COLO668 (cell line): ENCODE results near the gene PLPP3.

ENCODE experiments used
- DNase-seq: peaks from one replicate; lab custom pipeline; 2025; ENCODE audit not compliant: unreplicated experiment; lab: John Stamatoyannopoulos, UW

The PLPP3 gene

DNA sequence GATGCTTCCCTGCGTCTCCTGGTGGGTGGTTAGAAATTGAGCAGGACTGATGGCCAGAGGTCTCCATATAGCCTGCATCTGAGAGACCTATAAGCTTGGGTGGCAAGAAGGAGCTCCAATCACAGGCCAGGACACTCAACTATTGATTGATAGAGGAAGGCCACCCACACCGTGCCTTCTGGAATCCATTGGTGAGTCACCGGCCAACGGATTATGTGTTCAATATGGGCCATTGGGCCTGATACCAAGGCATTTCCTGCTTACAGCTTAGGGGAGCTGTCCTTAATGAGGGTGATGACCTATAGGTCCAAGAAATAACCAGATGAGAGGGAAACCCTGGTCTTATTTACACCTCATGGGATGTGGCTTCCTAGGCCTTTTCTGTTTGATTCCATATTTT lies 115.1 kb downstream of the PLPP3 start:
- no peak for DNase-seq

DNA sequence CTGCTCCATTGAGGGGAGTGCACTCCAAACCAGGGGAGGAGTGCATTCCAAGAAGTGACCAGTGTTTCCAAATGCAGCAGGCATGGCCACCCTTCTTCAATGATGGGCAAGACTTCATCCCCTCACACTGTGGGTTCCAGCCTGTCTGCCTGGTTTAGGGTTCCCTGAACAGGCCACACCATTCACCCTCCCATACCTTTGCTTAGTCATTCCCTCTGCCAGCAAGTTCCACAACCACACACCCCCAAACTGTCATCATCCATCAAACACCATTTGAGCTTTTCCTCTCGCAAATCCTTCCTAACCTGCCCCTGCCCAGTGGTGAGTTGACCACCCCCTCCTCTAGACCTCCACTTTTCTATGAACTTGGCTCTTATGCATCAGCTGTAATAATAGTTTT lies 116.0 kb downstream of the PLPP3 start:
- DNase-seq = no peak

DNA sequence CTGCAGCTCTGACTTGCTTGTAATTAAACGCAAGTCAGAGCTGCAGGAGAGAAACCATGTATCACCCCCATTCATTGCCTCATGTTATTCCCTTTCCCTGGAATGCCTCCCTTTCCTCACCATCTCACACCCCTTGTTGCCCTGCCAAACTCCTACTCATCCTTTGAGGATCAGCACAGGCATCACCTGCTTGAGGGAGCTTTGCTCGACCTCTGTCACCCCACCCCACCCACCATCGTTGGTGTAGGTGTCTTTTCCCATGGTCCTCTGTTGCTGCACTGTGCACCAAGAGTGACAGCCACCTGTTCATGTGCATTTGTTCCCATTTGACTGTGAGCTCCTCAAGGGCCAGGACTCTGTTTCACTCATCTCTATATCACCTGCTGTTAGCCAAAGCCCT lies 117.2 kb downstream of the PLPP3 start:
- no peak for DNase-seq

DNA sequence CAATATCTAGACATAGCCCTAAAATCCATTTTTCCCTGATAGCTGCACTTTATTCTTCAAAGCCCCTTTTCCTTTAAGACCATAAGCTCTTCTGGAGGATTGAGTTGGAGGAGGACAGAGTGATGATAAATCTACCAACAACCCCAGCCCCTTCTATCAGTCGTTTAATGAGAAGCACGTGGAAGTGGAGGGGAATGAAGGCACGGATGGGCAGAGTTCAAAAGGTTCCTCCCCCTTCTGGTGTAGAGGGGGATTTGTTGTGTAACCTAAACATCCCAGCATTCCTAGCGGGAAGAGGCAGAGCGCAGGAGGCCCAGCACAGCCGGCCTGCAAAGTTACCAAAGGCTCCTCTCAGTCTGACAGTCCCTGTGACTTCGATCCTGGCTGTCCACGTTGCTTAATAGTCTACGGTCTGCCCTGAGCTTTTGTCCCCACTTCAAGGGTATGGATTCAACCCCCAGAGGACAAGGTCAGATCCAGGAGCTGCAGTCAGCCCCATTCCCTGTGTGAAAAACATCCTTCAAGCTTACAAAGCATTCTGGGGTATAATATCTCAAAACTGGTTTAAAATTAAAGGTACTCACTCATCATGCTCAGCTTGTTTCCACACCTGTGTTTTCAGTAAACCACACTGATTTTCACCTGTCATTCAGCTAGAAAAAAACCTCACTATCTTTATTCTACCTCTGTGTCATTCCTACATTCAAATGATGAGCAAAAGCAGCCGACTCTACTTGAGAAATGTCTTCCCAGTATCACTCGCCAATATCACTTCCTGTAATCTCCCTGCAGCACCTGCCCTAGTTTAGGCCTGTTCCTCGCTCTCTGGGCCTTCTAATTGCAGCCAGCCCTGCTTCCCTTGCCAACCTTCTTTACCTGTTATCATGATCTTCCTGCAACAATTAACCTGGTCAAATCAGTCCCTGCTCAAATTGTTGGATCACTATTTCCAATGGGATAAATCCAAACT lies 117.9 kb downstream of the PLPP3 start:
- DNase-seq = no peak

DNA sequence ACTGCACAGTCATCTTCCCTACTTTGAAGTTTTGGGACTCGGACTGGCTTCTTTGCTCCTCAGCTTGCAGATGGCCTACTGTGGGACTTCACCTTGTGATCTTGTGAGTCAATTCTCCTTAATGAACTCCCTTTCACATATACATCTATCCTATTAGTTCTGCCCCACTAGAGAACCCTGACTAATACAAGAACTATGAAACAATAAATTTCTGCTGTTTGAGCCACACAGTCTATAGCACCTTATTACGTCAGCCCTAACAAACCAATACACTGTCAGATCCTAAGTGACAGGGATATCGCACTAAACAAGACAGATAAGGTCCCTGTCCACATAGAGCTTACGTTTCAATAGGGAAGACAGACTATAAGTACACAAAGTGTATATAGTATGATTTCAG lies 120.1 kb downstream of the PLPP3 start:
- no peak for DNase-seq

DNA sequence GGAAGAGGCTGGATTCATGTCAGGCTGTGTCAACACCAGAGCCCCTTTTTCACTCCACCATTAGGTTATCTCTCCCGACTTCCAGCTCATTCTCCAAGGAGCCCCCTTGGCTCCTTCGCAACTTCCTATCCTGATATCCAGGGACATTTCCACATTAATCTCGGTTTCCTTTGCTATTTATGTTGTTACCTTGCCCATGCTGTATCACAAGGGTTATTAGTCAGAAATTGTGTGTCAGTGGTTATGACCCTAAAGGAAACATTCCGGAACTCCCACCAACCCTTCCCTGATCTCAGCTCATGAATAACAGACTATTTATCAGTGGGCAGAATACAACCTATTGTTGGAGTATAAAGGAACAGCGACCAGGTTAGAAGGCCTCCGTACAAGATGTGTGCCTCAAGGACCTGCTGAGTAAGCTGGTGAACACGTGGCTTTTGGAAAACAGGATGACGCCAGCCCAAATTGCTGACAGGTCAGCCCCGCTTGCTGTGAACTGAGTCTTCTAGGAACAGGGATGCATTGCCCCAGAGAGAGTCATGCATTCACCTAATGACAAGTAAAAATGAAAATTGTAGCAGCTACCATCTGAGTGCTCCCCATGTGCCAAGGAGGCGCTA lies 121.5 kb downstream of the PLPP3 start:
- no peak for DNase-seq

DNA sequence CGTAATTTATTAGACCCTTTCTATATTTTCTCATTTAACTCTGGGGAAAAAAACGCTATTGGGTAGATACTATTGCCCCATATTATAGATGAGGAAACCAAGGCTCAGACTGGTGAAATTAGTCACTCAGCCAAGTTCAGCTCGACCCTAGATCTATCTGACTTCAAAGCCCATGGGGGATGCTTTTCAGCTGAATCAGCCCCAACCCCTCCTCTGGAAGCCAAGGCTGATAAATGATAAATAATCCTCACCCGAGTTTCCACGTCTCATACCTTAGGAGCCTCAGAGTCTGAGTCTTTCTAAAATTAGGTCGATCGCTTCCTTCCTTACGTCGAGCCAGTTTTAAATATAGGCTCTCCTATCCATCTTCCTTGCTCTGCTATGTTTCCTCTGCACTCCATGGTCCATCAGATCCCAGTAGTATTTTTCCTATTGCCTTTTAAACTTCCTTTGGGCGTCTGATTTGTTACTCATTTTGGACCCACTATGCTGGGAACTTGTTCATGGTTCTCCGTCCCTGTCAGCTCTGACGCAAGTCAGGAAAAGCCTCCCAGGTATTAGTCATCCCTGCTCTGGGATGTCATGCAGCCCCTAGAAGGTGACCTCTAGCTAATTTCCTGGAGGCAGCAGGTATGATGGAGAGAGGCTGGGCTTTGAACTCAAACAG lies 122.8 kb downstream of the PLPP3 start:
- no peak for DNase-seq

DNA sequence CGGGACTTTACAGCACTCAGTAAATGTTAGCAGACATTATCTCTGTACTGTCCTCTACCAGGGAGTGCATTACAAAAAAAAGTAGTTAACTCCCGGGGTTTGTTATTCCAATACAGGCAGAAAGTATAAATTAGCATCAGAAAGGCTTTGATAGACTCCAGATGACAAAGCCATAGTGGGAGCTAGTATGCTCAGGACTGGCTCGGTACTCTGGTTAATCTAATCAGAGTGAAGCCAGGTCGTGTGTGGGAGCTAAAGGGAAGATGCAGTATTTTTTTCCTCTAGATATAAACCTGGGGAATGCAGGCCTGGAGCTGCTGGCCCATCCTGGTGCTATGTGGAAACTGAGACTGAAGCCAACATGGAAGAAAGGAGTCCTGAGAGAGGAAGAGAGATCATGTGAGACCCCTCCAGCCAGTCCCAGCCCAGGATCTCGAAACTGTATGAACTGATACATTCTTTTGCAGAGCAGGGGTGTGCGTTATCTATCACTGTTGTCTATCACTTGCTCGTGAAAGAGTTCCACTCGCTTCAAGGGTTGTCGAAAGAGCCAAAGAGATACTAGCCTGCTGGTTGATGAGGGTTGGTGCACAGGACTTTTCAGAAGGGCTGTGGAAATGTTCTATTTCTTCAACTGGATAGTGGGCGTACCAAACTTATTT lies 125.8 kb downstream of the PLPP3 start:
- no peak for DNase-seq

DNA sequence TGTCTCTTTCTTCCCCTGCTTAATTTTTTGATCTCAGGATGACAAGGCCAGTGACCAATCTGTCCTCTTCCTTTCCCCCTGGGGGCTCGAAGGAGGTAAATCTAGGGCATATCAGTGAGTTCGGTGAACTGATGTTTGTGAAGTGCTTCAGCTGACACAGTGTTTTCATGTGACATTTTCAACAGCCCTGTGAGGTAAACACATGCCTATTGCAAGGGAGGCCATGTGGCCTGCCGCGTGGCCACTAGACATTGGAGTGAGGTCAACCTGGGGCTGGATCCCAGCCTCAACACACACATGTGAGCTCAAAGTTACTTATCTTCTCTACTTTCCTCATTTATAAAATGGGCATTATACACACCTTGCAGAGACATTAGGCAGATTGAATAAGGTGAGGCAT lies 126.3 kb downstream of the PLPP3 start:
- DNase-seq = no peak

DNA sequence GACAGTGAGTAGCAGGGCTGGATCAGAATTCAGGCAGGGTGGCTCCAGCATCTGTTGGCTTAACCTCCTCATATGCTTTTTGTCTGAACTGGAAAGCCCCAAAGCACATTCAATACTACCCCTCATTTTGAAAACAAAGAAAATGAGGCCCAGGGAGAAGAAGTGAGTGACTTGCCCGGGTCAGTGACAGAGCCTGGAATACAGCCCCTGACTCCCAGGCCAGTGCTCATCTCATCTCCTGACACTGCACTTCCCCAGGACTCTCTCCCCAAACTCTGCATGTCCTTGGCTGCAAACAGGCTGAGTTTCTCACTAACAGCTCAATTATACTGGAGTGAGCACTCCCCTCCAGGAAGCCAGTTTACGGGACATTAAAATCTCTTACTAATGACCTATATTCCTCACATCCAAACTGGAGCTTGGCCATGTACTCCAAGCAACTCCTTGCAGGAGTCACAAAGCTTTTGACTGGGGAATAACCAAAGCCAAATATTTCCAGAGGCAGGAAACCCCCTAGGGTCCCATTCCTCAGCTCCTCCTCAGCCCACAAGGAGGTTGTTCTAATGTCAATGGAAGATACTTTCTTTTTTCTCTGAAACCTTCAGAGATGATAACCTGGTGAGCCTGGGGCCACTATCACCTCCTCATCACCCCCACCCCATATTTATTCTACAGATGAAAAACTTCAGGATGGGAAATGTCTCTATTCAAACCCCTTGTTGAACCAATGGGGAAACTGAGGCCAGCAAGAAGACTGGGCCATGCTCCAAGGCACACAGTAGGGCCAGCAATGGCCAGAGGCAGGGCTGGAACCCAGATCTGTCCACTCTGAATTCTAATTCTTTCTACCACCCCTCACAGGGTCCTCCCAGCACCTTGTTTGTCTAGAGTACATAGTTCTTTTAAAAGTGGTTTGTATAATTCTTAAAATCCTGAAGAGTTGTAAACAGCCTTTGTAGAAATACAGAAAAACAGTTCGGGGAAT lies 127.0 kb downstream of the PLPP3 start:
- DNase-seq = no peak

DNA sequence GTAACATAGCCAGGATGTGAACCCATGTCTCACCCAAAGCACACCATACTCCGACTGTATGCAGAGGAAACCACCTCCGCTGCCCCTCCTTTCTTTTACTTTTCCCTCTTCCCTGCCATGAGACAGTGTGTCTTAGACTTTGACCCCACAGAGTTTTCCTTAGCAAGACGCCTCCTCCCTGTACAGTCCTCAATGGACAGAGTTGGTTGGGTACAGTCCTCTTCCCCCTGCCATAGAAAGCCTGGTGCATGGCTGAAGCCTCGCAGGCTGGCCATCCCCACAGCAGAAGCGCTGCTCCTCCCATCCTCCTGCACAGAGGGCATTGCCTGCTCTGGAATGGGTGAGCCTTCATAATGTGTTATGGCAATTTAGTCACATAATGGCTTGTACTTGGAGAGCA lies 127.9 kb downstream of the PLPP3 start:
- no peak for DNase-seq

DNA sequence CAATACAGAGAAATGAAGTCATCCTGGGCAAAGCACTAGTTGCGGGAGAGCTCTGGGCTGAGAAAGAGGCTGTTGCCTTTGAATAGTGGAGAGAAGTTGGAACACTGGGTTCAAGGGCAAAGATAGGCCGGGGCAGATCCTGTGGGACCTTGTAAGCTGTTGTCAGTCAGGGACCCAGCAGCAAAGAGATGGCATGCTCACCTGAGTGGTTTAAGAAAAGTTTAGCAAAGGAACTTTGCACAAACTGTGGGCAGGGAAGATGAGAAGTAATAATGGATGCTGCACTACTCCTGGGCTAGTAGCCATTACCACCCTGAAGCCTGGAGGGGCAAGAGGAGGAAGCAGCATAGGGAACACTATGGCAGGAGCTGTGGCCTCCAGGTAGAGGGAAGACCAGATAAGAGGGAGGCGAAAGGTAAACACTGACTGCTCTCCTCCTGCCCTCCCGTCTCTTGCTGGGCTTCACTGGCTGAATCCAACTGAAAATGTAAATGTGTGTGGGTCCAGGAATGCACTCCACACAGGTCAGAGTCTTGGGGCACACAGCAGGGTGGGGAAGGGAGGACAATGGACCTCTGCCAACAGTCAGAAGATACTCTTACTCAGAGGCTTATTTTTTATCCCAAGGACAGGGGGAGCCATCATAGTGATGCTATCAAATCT lies 129.2 kb downstream of the PLPP3 start:
- no peak for DNase-seq

DNA sequence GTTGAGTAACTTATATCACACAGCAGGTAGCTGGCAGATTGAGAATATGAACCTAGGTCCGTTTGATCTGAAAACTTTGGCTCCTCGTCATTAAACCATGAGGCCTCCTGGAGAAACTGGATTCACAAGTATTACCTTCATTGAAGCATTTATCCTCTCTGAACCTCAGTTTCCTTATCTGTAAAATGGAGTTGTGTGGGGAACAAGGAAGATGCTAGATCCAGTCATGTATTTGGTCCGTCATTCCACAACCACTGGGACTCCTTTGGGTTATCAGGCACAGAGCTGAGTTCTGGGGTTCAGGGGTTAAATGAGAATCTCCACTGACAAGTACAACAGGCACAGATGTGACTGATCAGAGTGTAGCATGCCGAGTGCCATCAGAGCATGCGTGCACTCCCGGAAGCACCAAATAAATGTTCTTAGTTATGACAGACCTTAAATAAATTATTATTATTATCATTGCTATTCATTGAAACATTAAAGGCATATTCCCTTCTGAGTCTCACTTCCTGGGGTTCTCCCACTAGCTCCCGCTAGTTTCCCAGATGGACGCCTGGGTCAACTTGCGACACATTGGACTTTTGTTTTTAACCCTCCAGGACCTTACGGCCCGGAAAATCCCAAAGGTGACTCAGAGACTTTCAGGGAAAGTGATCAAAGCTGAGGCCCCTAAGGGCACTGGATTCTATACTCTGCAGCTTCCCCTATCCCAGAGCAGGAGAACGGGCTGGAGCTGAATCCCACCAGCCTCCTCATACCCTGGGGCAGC lies 130.6 kb downstream of the PLPP3 start:
- DNase-seq = no peak

DNA sequence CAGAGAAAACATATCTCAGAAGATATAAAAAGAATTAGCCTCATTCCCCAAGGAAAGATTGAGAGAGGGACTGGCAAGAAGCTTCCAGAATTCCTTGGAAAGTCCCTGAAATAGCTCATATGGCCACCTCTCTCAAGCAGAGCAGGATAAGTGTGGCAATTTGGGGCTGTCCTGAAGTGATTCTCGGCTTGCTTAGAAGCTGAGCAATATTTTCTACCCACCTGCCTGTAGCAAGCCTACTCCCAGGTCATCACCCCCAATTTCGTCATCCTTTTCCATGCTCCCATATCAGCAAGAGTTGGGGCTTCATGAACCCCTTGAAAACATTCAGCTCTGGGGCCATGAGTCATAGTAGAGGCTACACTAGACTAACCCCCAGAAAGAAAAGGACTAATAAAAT lies 131.5 kb downstream of the PLPP3 start:
- DNase-seq = no peak

DNA sequence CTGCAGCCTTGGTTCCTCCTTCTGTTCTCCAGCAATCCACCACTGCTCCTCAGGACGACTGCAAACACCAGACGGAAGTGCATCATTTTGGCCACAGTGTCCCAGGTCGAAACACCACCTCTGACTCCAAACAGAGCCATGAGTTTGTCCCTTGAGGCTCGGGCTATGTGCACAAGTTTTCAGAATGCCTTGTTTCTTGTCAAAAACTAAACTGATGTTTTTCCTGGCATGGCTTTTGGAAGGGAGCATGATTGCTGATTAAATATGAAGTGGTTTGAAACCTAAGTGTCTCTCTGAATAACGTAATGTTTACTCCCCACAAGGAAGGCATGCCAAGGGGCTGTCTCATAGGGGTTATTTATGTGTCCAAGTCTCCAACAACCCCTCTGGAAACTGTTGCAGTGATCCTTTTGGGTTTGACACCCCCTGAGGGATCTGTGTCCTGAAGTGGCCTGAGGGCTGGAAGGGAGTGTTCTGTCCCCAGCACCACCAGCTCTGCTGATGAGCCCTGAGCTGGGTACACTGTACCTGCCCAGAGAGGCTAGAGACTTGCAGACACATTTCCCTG lies 132.7 kb downstream of the PLPP3 start:
- no peak for DNase-seq

DNA sequence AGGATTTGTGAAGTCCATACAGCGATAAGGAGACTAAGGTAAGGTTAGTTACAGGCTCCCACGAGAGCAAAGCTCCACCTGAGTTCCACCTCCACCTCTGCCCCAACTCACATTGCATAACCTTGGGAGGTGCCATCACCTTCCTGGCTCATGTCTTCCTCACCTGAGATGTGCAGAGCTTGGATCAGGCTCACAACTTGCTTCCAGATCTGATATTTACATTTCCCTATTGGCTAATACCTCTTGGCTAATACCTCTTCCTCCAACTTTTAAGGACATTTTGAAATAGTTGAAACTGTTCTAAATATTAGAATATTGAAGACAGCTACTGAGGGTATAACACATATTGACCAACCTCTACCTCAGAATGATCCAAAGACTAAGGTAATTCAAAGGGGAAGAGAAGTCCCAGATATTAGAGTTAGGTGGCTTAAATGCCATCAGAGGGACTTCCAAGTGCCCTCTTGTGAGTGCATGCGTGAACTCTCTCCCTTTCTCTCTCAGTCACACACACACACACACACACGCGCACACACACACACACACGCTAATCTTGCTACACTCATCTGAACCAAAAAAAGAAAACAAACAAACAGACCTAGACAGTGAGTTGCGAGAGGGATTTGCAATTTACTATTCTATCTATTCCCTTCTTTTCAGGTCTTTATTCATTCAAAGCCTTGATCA lies 134.3 kb downstream of the PLPP3 start:
- DNase-seq = no peak
